Measurements from ENCODE around the gene LONP1.

LONP1 gene

GRCh38 chr19:5719961-5720790 lies at the start of gene LONP1, which contains the start of gene CATSPERD:
Gene LONP1 (minus strand): TSS chr19:5720146. CDS start chr19:5720132, 14 bp downstream.
Gene CATSPERD (plus strand): TSS chr19:5720637. CDS start chr19:5720738, 101 bp downstream.
- DNase-seq (peak; percentile 98), ATAC-seq (ENCODE audit: insufficient read depth, low read depth) (peak; percentile 89)
- peak within 1 kb of the TSS; percentile 98 for H3K27ac ChIP-seq (ENCODE audit: low read length)
- H2AFZ ChIP-seq (ENCODE audit: low read depth, low read length) = peak within 1 kb of the TSS; percentile 97
- H3K4me3 ChIP-seq (ENCODE audit: low read depth in 1 of 2, low read length in 2 of 2) = peak within 1 kb of the TSS; percentile 73 to 81
- H3K27me3 ChIP-seq (ENCODE audit: insufficient read depth, low read length, poor library complexity) = no peaks in the 10 kb centered on the region
- H3K9me3 ChIP-seq (ENCODE audit: insufficient read depth, low read length, severe bottlenecking) = no peaks in the 10 kb centered on the region
- peaks cover 34% of the 10 kb centered on the region for H4K20me1 ChIP-seq (ENCODE audit: insufficient read depth, low read length)
- H3K4me2 ChIP-seq (ENCODE audit: insufficient read depth, low read length) = peak within 1 kb of the TSS; percentile 79
- H3K79me2 ChIP-seq (ENCODE audit: insufficient read depth, low read length) = peaks cover 44% of the 10 kb centered on the region
- H3K4me1 ChIP-seq (ENCODE audit: insufficient read depth, low read length) = peaks cover 38% of the 10 kb centered on the region
- TF ChIP-seq CTCF (IDR thresholded peaks at IDR 0.05; ENCODE audit: borderline replicate concordance, extremely low read depth, low read length, poor library complexity, severe bottlenecking) = peak; percentile 98
- TF ChIP-seq EZH2 (IDR thresholded peaks at IDR 0.05; ENCODE audit: borderline replicate concordance, low read depth, low read length, severe bottlenecking) = no peak
- peak within 1 kb of the TSS; percentile 86 for H3K9ac ChIP-seq (ENCODE audit: low read depth, low read length)
- H3K36me3 ChIP-seq (ENCODE audit: insufficient read depth, low read length) = peaks cover 23% of the 10 kb centered on the region

- H3K27ac ChIP-seq (ENCODE audit: low read length) = no peak overlapping the region
- H2AFZ ChIP-seq (ENCODE audit: low read depth, low read length) = no peak overlapping the region
- peaks cover 4% of the 10 kb centered on the region for H3K27me3 ChIP-seq (ENCODE audit: insufficient read depth, low read length, poor library complexity)
- DNase-seq = no peak
- TF ChIP-seq CTCF (IDR thresholded peaks at IDR 0.05; ENCODE audit: borderline replicate concordance, extremely low read depth, low read length, poor library complexity, severe bottlenecking) (no peak), EZH2 (IDR thresholded peaks at IDR 0.05; ENCODE audit: borderline replicate concordance, low read depth, low read length, severe bottlenecking) (no peak)
- H3K9me3 ChIP-seq (ENCODE audit: insufficient read depth, low read length, severe bottlenecking) = no peaks in the 10 kb centered on the region
- H3K36me3 ChIP-seq (ENCODE audit: insufficient read depth, low read length) = no peaks in the 10 kb centered on the region
- H3K4me3 ChIP-seq (ENCODE audit: low read depth in 1 of 2, low read length in 2 of 2) = no peak overlapping the region
- no peak for ATAC-seq (ENCODE audit: insufficient read depth, low read depth)
- no peaks in the 10 kb centered on the region for H3K4me1 ChIP-seq (ENCODE audit: insufficient read depth, low read length)
- H3K4me2 ChIP-seq (ENCODE audit: insufficient read depth, low read length) = no peak overlapping the region
- no peaks in the 10 kb centered on the region for H4K20me1 ChIP-seq (ENCODE audit: insufficient read depth, low read length)
- no peak overlapping the region for H3K9ac ChIP-seq (ENCODE audit: low read depth, low read length)
- no peaks in the 10 kb centered on the region for H3K79me2 ChIP-seq (ENCODE audit: insufficient read depth, low read length)
Observed at GRCh38 chr19:5767949-5768348, 48.0 kb upstream of the LONP1 start.

DNA sequence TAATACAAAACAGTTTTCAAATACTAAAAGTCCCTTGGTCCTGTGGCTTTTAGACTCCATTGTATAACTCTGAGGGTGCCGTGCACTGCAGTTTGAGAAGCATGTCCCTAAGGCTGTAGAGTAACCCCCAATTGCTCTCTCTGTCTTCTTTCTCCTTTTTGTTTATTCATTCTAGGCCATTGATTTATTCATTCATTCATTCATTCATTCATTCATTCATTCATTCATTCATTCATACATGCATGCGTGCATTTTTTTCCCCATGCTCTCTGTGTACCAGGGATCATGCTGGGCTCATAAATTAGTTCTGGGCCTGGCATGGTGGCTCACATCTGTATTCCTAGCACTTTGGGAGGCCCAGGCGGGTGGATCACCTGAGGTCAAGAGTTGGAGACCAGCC lies 45.3 kb upstream of the LONP1 start:
- no peak overlapping the region for H3K4me3 ChIP-seq (ENCODE audit: low read depth in 1 of 2, low read length in 2 of 2)
- no peaks in the 10 kb centered on the region for H4K20me1 ChIP-seq (ENCODE audit: insufficient read depth, low read length)
- TF ChIP-seq CTCF (IDR thresholded peaks at IDR 0.05; ENCODE audit: borderline replicate concordance, extremely low read depth, low read length, poor library complexity, severe bottlenecking) (no peak), EZH2 (IDR thresholded peaks at IDR 0.05; ENCODE audit: borderline replicate concordance, low read depth, low read length, severe bottlenecking) (no peak)
- no peaks in the 10 kb centered on the region for H3K4me1 ChIP-seq (ENCODE audit: insufficient read depth, low read length)
- H3K36me3 ChIP-seq (ENCODE audit: insufficient read depth, low read length) = no peaks in the 10 kb centered on the region
- no peak overlapping the region for H3K27ac ChIP-seq (ENCODE audit: low read length)
- H3K79me2 ChIP-seq (ENCODE audit: insufficient read depth, low read length) = no peaks in the 10 kb centered on the region
- no peak overlapping the region for H3K9ac ChIP-seq (ENCODE audit: low read depth, low read length)
- no peak overlapping the region for H2AFZ ChIP-seq (ENCODE audit: low read depth, low read length)
- no peak for ATAC-seq (ENCODE audit: insufficient read depth, low read depth)
- H3K27me3 ChIP-seq (ENCODE audit: insufficient read depth, low read length, poor library complexity) = no peaks in the 10 kb centered on the region
- no peak overlapping the region for H3K4me2 ChIP-seq (ENCODE audit: insufficient read depth, low read length)
- H3K9me3 ChIP-seq (ENCODE audit: insufficient read depth, low read length, severe bottlenecking) = no peaks in the 10 kb centered on the region
- DNase-seq = no peak
